ENCODE measurements around the gene SMC4.

Gene SMC4

DNA sequence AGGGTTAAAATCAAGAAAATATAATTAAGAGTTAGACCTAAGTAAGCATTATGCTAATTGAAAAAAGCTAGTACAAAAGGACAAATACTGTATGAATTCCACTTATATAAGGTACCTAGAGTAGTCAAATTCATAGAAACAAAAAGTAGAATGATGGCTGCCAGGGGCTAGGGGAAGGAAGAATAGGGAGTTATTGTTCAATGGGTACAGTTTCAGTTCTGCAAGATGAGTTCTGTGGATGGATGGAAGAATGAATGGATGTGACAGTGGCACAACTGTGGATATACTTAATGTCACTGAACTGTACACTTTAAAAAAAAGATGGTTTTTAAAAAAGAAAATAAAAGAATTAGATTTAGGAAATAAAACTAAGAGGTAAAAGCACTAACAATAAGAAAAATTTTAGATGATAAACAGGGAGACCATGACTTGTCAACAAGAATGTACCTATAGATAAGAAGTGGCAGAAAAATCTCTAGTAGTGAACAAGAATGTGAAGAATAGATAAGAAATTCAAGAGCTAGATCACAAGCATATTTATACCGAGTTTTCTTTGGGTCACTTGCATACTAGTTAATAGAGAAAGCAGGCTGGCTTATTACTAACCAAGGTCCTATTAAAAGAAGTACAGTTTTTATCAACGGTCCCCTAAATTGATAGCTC, 6.0 kb upstream of the SMC4 start:
- TF ChIP-seq, protein P1, sequence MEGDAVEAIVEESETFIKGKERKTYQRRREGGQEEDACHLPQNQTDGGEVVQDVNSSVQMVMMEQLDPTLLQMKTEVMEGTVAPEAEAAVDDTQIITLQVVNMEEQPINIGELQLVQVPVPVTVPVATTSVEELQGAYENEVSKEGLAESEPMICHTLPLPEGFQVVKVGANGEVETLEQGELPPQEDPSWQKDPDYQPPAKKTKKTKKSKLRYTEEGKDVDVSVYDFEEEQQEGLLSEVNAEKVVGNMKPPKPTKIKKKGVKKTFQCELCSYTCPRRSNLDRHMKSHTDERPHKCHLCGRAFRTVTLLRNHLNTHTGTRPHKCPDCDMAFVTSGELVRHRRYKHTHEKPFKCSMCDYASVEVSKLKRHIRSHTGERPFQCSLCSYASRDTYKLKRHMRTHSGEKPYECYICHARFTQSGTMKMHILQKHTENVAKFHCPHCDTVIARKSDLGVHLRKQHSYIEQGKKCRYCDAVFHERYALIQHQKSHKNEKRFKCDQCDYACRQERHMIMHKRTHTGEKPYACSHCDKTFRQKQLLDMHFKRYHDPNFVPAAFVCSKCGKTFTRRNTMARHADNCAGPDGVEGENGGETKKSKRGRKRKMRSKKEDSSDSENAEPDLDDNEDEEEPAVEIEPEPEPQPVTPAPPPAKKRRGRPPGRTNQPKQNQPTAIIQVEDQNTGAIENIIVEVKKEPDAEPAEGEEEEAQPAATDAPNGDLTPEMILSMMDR (IDR thresholded peaks at IDR 0.05; ENCODE audit: insufficient read depth, low read depth, low read length, missing control alignments): no peak
- DNase-seq (ENCODE audit: low read depth): no peak
- no peak overlapping the region for H3K4me3 ChIP-seq (ENCODE audit: low read depth, low read length)

DNA sequence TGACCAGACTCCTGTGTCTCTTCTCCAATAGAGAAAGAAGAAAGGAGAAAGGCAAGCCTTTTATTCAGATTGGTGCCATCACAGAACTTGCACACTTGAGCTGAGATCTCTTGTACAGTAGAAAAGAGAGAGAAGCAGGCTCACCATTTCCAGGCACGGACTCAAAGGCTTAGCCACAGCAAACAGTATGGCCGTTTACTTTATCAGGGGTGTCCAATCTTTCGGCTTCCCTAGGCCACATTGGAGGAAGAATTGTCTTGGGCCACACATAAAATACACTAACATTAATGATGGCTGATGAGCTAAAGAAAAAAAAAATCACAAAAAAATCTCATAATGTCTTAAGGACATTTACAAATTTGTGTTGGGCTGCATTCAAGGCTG, 5.4 kb upstream of the SMC4 start:
- TF ChIP-seq, protein P1 (IDR thresholded peaks at IDR 0.05; ENCODE audit: insufficient read depth, low read depth, low read length, missing control alignments): no peak

DNA sequence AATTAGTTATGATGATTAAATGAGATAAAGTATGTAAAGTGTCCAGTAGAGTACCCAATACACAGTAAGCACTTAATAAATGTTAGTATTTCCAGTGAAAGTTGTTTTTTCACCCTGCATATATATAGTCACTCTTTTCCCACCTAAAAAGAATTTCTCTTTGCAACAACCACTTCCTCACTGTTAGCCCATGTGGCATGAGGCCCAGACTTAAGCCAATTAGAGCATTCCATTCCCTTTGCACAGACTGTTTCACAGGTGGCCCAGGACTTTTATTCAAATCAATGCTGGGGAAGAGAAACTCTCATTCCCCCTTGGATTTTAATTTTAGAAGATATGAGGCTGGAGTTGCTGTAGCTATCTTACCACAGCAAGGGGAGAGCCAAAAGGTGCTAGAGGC, 4.2 kb upstream of the SMC4 start:
- TF ChIP-seq, protein P1 (IDR thresholded peaks at IDR 0.05; ENCODE audit: insufficient read depth, low read depth, low read length, missing control alignments): no peak
- DNase-seq (ENCODE audit: low read depth): no peak
- no peak overlapping the region for H3K4me3 ChIP-seq (ENCODE audit: low read depth, low read length)

More for the DNA sequence above, 5.4 kb upstream of the SMC4 start:
- no peak overlapping the region for H3K4me3 ChIP-seq (ENCODE audit: low read depth, low read length)
- no peak for DNase-seq (ENCODE audit: low read depth)

DNA sequence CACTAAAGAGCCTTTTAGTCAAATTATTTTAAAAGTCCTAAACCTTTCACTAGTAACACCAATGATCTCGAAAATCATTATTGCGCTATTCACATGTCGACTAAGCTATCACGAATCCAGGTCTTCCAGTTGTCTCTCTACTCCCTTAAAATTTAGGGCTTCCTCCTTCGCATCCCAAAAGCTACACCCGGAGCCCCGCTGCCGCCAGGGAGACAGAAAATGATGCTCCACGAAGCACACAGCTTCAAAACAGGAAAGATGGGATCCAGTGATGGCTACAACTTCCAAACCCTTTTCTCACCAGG, 678 bp upstream of the SMC4 start:
- H3K4me3 ChIP-seq (ENCODE audit: low read depth, low read length): peak overlapping the region; percentile 85
- no peak for DNase-seq (ENCODE audit: low read depth)
- TF ChIP-seq, protein P1 (IDR thresholded peaks at IDR 0.05; ENCODE audit: insufficient read depth, low read depth, low read length, missing control alignments): no peak

DNA sequence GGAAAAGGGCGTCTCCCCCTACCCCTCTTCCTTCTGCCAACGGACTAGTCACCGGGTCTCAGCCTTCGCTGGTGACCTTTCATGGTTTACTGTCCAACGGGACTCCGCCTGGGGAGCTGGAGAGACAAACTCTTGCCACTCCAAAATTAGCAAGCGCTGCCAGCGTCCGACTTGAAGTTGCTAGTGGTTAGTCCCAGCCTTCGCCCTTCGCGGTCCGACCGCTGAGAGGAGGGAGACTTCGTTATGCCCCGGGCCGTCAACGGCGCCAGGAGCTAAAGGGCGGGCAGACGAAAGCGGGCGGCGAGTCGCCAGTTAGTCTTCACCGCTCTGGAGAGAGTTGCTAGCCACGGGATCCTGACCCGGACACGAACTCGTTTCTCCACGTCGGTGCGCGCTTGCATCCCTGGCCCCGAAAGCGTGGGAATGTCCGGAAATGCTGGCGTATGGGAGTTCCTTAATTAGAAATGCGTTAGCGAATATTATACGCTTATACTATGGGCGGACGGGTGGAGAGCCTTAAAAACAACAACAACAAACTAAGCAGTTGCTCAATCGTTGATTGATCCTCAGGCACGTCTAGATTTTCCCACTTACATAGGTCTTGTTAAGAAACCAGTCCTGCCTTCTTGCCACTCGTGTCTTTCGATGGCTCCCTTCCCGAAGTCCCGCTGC, 716 bp downstream of the SMC4 start:
- TF ChIP-seq, protein P1 (IDR thresholded peaks at IDR 0.05; ENCODE audit: insufficient read depth, low read depth, low read length, missing control alignments): no peak
- DNase-seq (ENCODE audit: low read depth): peak; percentile 61

DNA sequence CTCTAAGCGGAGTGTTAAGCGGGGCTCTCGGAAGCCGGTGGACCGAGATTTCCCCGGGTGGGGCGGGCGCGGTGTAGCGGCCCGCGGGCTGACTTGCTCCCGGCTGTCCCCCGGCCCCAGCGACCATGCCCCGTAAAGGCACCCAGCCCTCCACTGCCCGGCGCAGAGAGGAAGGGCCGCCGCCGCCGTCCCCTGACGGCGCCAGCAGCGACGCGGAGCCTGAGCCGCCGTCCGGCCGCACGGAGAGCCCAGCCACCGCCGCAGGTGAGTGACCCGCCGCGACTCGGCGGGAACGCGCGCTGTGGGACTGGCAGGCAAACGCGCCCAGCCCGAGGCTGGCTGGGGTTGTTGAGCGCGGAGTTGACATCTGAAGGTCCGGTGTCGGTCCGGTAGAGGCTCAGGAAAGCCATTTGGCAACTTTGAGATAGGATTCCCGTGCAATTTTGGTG, 1.3 kb downstream of the SMC4 start:
- peak; percentile 44 for DNase-seq (ENCODE audit: low read depth)
- peak overlapping the region; percentile 85 for H3K4me3 ChIP-seq (ENCODE audit: low read depth, low read length)
- TF ChIP-seq, protein P1 (IDR thresholded peaks at IDR 0.05; ENCODE audit: insufficient read depth, low read depth, low read length, missing control alignments): no peak

More for the DNA sequence above, 716 bp downstream of the SMC4 start:
- H3K4me3 ChIP-seq (ENCODE audit: low read depth, low read length): peak overlapping the region; percentile 85

Data from GM12865 (cell line).